GM12878 (cell line): ENCODE data around the gene PCSK2.

Source experiments
- ASH2L ChIP-seq: fragments of 300-600, 200-600 bp; sonication (generic); IDR thresholded peaks from 2 replicates; pipeline ENCODE4 v1.6.1; 2017; ENCODE audit warnings: low read depth, mild to moderate bottlenecking, borderline replicate concordance
- BHLHE40 ChIP-seq, 2 experiments: fragments of 450-650 bp in 1 of 2; IDR thresholded peaks; 2 replicates each; pipeline ENCODE4 v1.6.1; 2011 to 2017; ENCODE audit warnings: low read depth in 2 of 2, borderline replicate concordance in 1 of 2, improper control_type of control experiment in 1 of 2, low read length in 1 of 2, mild to moderate bottlenecking in 1 of 2
- CTCF ChIP-seq, 3 experiments: IDR thresholded peaks in 2 of 3; conservative IDR thresholded peaks in 1 of 3; 2 replicates each; pipeline ENCODE4 v1.5.1; 2011; ENCODE audit warnings: low read depth in 3 of 3, low read length in 3 of 3, mild to moderate bottlenecking in 3 of 3, control low read depth in 2 of 3, moderate library complexity in 2 of 3, inconsistent platforms in 1 of 3, mixed read lengths in 1 of 3; ENCODE audit not compliant: control insufficient read depth in 2 of 3, insufficient read depth in 1 of 3; ENCODE audit errors: extremely low read depth in 1 of 3
- MXI1 ChIP-seq: fragments of 150-350 bp; IDR thresholded peaks from 2 replicates; pipeline ENCODE4 v1.6.1; 2011; ENCODE audit warnings: low read depth, mild to moderate bottlenecking, inconsistent platforms, low read length, improper control_type of control experiment
- NFIC ChIP-seq: IDR thresholded peaks from 2 replicates; pipeline ENCODE4 v1.6.1; 2012; ENCODE audit warnings: low read depth, mild to moderate bottlenecking, inconsistent platforms, low read length, moderate library complexity
- REST ChIP-seq: IDR thresholded peaks from 2 replicates; pipeline ENCODE4 v1.6.1; 2012; ENCODE audit warnings: mild to moderate bottlenecking, low read depth, low read length
- STAT3 ChIP-seq: IDR thresholded peaks from 2 replicates; pipeline ENCODE4 v1.6.1; 2011; ENCODE audit warnings: low read depth, low read length, improper control_type of control experiment
- TAF1 ChIP-seq: IDR thresholded peaks from 2 replicates; pipeline ENCODE4 v1.6.1; 2011; ENCODE audit warnings: mild to moderate bottlenecking, low read depth, low read length, borderline replicate concordance
- TCF3 ChIP-seq: IDR thresholded peaks from 2 replicates; pipeline ENCODE4 v1.6.1; 2012; ENCODE audit warnings: low read depth, mild to moderate bottlenecking, low read length, borderline replicate concordance; ENCODE audit not compliant: insufficient read depth
- YY1 ChIP-seq: IDR thresholded peaks from 2 replicates; pipeline ENCODE4 v1.6.1; 2011; ENCODE audit warnings: low read depth, mild to moderate bottlenecking, low read length
- ZNF274 ChIP-seq: IDR thresholded peaks from one replicate; pipeline ENCODE4 v1.8.0; 2011; ENCODE audit not compliant: insufficient read length, insufficient read depth
- ZNF592 ChIP-seq: fragments of 450-650 bp; IDR thresholded peaks from 2 replicates; pipeline ENCODE4 v1.6.1; 2017; ENCODE audit warnings: mild to moderate bottlenecking, moderate library complexity

GRCh38 chr20:17534077-17534476, 307.2 kb downstream of the PCSK2 start:
- TF ChIP-seq ASH2L (no peak), ZNF274 (no peak), BHLHE40 (IDR thresholded peaks at IDR 0.05; ENCODE audit: borderline replicate concordance in 1 of 2, low read depth in 2 of 2, low read length in 1 of 2) (no peak), TAF1 (no peak), STAT3 (no peak), ZNF592 (no peak), TCF3 (no peak), CTCF (IDR thresholded peaks at IDR 0.05 in 2 of 3, conservative IDR thresholded peaks at IDR 0.05 in 1 of 3; ENCODE audit: control insufficient read depth in 2 of 3, extremely low read depth in 1 of 3, insufficient read depth in 1 of 3, low read depth in 3 of 3, low read length in 3 of 3) (no peak), REST (no peak), YY1 (no peak), NFIC (no peak), MXI1 (no peak)
